ENCODE results near the gene TMEM135.
"Not testable (repeated sequence)": the region's sequence is repeated elsewhere in the genome, so short reads cannot be mapped to it uniquely, and the experiment has no call there.

- TF ChIP-seq YY1 (IDR thresholded peaks at IDR 0.05; ENCODE audit: insufficient read depth, insufficient read length); SUZ12 (IDR thresholded peaks at IDR 0.05; ENCODE audit: extremely low read depth, insufficient read depth, insufficient read length); ZNF274 (IDR thresholded peaks at IDR 0.05; ENCODE audit: low read depth, low read length): not testable (repeated sequence)
These were observed 112.0 kb downstream of the TMEM135 start for GRCh38 chr11:87149782-87150181.

Measured in NT2/D1 (cell line).